Smooth muscle cell (in vitro differentiated cells): ENCODE results near the gene ITGBL1. TPM values are rescaled to one million over a fixed set of nuclear protein-coding genes. Genes with fewer than 3 reads are reported as not detected.
A peak's percentile ranks its signal among the peaks of the same experiment; 100 is the strongest.

Source experiments
- DNase-seq: peaks from one replicate; lab custom pipeline; 2025; ENCODE audit not compliant: unreplicated experiment; lab: John Stamatoyannopoulos, UW
- H2AFZ ChIP-seq: fragments of 200-600 bp; sonication (generic); 2 replicates; pipeline ENCODE4 v1.6.0; 2016; ENCODE audit warnings: antibody characterized with exemption, low read depth, mild to moderate bottlenecking
- H3F3A ChIP-seq: fragments of 200-600 bp; sonication (generic); 2 replicates; pipeline ENCODE4 v1.6.0; 2017; ENCODE audit warnings: antibody characterized with exemption, low read depth
- H3K27ac ChIP-seq: fragments of 200-600 bp; sonication (generic); 2 replicates; pipeline ENCODE4 v1.5.1; 2016; ENCODE audit warnings: low read depth, mild to moderate bottlenecking
- H3K27me3 ChIP-seq: fragments of 200-600 bp; sonication (generic); 2 replicates; pipeline ENCODE4 v1.6.1; 2016; ENCODE audit warnings: low read depth, mild to moderate bottlenecking
- H3K36me3 ChIP-seq: fragments of 200-600 bp; sonication (generic); 2 replicates; pipeline ENCODE4 v1.5.1; 2016; ENCODE audit warnings: low read depth
- H3K4me1 ChIP-seq: fragments of 200-600 bp; sonication (generic); 2 replicates; pipeline ENCODE4 v1.5.1; 2016; ENCODE audit warnings: low read depth
- H3K4me2 ChIP-seq: fragments of 200-600 bp; sonication (generic); 2 replicates; pipeline ENCODE4 v1.6.0; 2016; ENCODE audit warnings: mild to moderate bottlenecking
- H3K4me3 ChIP-seq: fragments of 200-600 bp; sonication (generic); 2 replicates; pipeline ENCODE4 v1.5.1; 2016; ENCODE audit warnings: mild to moderate bottlenecking
- H3K79me2 ChIP-seq: fragments of 200-600 bp; sonication (generic); 2 replicates; pipeline ENCODE4 v1.6.0; 2016; ENCODE audit warnings: low read depth, mild to moderate bottlenecking
- H3K9ac ChIP-seq: fragments of 200-600 bp; sonication (generic); 2 replicates; pipeline ENCODE4 v1.6.0; 2016; ENCODE audit warnings: low read depth
- H3K9me3 ChIP-seq: fragments of 200-600 bp; sonication (generic); replicated peaks from 2 replicates; pipeline ENCODE4 v1.5.1; 2016; ENCODE audit warnings: low read depth
- H4K20me1 ChIP-seq: fragments of 200-600 bp; sonication (generic); 2 replicates; pipeline ENCODE4 v1.6.0; 2016; ENCODE audit warnings: low read depth
- CTCF ChIP-seq: fragments of 200-600 bp; sonication (generic); IDR thresholded peaks from 2 replicates; pipeline ENCODE4 v1.5.1; 2017; ENCODE audit warnings: borderline replicate concordance, mild to moderate bottlenecking, antibody characterized with exemption; ENCODE audit not compliant: insufficient read depth, poor library complexity, severe bottlenecking
- WGBS: methylation state at CpG from one replicate; pipeline ENCODE4 v1.1.7; 2016; ENCODE audit warnings: low lambda C conversion rate; 5-methylcytosine and 5-hydroxymethylcytosine counted together
- polyA plus RNA-seq: library from polyadenylated mRNA; unstranded; fragments of >200 nt; fragmentation: Nextera tagmentation; extraction: Ambion mirVana; gene quantifications from 2 replicates; pipeline ENCODE4 v1.2.1, GENCODE V29; 2016
- total RNA-seq: library from RNA; depleted of rRNA; stranded (reverse); fragments of >200 nt; gene quantifications from 2 replicates; pipeline ENCODE4 v1.2.3, GENCODE V29; 2014

ITGBL1 gene
- total and polyA plus RNA-seq, 2 experiments from 2014 or later, result 0.29 TPM; not detected in 1

- WGBS, result 92% methylated on average over 2 of the region's 2 CpGs
- Histone ChIP-seq H3K27me3 (no peaks in the 10 kb centered on the region), H3K4me3 (no peak overlapping the region), H3K36me3 (no peaks in the 10 kb centered on the region), H2AFZ (no peak overlapping the region), H3K79me2 (no peaks in the 10 kb centered on the region), H3K4me2 (no peak overlapping the region), H4K20me1 (no peaks in the 10 kb centered on the region), H3K4me1 (no peaks in the 10 kb centered on the region), H3K9me3 (no peaks in the 10 kb centered on the region), H3K27ac (no peak overlapping the region), H3K9ac (no peak overlapping the region), H3F3A (no peaks in the 10 kb centered on the region)
- TF ChIP-seq CTCF, result no peak
- DNase-seq, result no peak
Measured at GRCh38 chr13:101634142-101634541, 181.7 kb downstream of the ITGBL1 start.

GRCh38 chr13:101639711-101640110, 187.2 kb downstream of the ITGBL1 start:
- Histone ChIP-seq H3K9ac (no peak overlapping the region), H3K27me3 (no peaks in the 10 kb centered on the region), H3K27ac (no peak overlapping the region), H3K4me1 (no peaks in the 10 kb centered on the region), H3F3A (no peaks in the 10 kb centered on the region), H3K9me3 (no peaks in the 10 kb centered on the region), H3K4me3 (no peak overlapping the region), H3K4me2 (no peak overlapping the region), H3K36me3 (no peaks in the 10 kb centered on the region), H4K20me1 (no peaks in the 10 kb centered on the region), H2AFZ (peak overlapping the region; percentile 72), H3K79me2 (no peaks in the 10 kb centered on the region)
- 84% methylated on average over 1 of the region's 1 CpG for WGBS
- DNase-seq, result no peak
- no peak for TF ChIP-seq CTCF

- H3K4me2 ChIP-seq, result peak overlapping the region; percentile 11
- peak overlapping the region; percentile 40 for H3K27ac ChIP-seq
- no peaks in the 10 kb centered on the region for H3K9me3 ChIP-seq
- no peaks in the 10 kb centered on the region for H3K79me2 ChIP-seq
- no peak overlapping the region for H2AFZ ChIP-seq
- H3K9ac ChIP-seq, result no peak overlapping the region
- DNase-seq, result no peak
- H3F3A ChIP-seq, result no peaks in the 10 kb centered on the region
- no peaks in the 10 kb centered on the region for H3K36me3 ChIP-seq
- no peak for TF ChIP-seq CTCF
- no peaks in the 10 kb centered on the region for H3K4me1 ChIP-seq
- 38% methylated on average over 2 of the region's 2 CpGs for WGBS
- H4K20me1 ChIP-seq, result no peaks in the 10 kb centered on the region
- H3K4me3 ChIP-seq, result no peak overlapping the region
- no peaks in the 10 kb centered on the region for H3K27me3 ChIP-seq
Measured at GRCh38 chr13:101640788-101641400, 188.4 kb downstream of the ITGBL1 start.

GRCh38 chr13:101645871-101646270, 193.4 kb downstream of the ITGBL1 start:
- no peaks in the 10 kb centered on the region for H3K9me3 ChIP-seq
- H3K27ac ChIP-seq, result no peak overlapping the region
- H3K4me3 ChIP-seq, result no peak overlapping the region
- H2AFZ ChIP-seq, result no peak overlapping the region
- TF ChIP-seq CTCF, result no peak
- no peaks in the 10 kb centered on the region for H3K4me1 ChIP-seq
- DNase-seq, result no peak
- no peaks in the 10 kb centered on the region for H3F3A ChIP-seq
- no peaks in the 10 kb centered on the region for H3K79me2 ChIP-seq
- 88% methylated on average over 1 of the region's 1 CpG for WGBS
- no peaks in the 10 kb centered on the region for H3K36me3 ChIP-seq
- no peak overlapping the region for H3K9ac ChIP-seq
- no peaks in the 10 kb centered on the region for H3K27me3 ChIP-seq
- no peaks in the 10 kb centered on the region for H4K20me1 ChIP-seq
- H3K4me2 ChIP-seq, result no peak overlapping the region
